Measurements from ENCODE around the gene CTU2. TPM values are rescaled to one million over a fixed set of nuclear protein-coding genes. Genes with fewer than 3 reads are reported as not detected.

CTU2 gene
- total RNA-seq, 1 experiment from 2014 or later: 39.4 TPM

- no peak for TF ChIP-seq CTCF (conservative IDR thresholded peaks at IDR 0.05; ENCODE audit: low read depth, low read length)
- no peak for TF ChIP-seq EZH2phosphoT487 (IDR thresholded peaks at IDR 0.05; ENCODE audit: borderline replicate concordance, low read length)
- no peak for TF ChIP-seq EZH2 (IDR thresholded peaks at IDR 0.05; ENCODE audit: low read length, unreplicated experiment)
- intact Hi-C loops (cut with micrococcal nuclease): no loop called here
- H3K9ac ChIP-seq (ENCODE audit: low read length): no peak overlapping the region
- H3K36me3 ChIP-seq (ENCODE audit: low read depth, low read length): peaks cover 4% of the 10 kb centered on the region; the same call in 1 of the 2 replicates
- H3K27ac ChIP-seq (ENCODE audit: low read length): no peak overlapping the region
- no peaks in the 10 kb centered on the region for H3K4me1 ChIP-seq (ENCODE audit: insufficient read depth, low read length)
- H2AFZ ChIP-seq (ENCODE audit: low read length): no peak overlapping the region
- no peaks in the 10 kb centered on the region for H4K20me1 ChIP-seq (ENCODE audit: low read length)
- no peaks in the 10 kb centered on the region for H3K9me3 ChIP-seq (ENCODE audit: low read length)
- H3K27me3 ChIP-seq (ENCODE audit: low read length): no peaks in the 10 kb centered on the region
- H3K4me3 ChIP-seq (ENCODE audit: low read length): no peak overlapping the region
- BruUV-seq (replicated peaks): no TSS peak
- ATAC-seq (no peak), DNase-seq (no peak)
- no peaks in the 10 kb centered on the region for H3K79me2 ChIP-seq (ENCODE audit: low read length)
- no peaks in the 10 kb centered on the region for H3F3A ChIP-seq (ENCODE audit: low read length, unreplicated experiment)
- H3K4me2 ChIP-seq (ENCODE audit: low read length): no peak overlapping the region
- H3K9me2 ChIP-seq (replicated peaks; ENCODE audit: low read length): no peaks in the 10 kb centered on the region
- POLR2A ChIA-PET (ENCODE audit: unreplicated experiment): no interaction called here
- CTCF ChIA-PET: no interaction called here
Observed at GRCh38 chr16:88725609-88726407, 19.5 kb downstream of the CTU2 start.

- no peaks in the 10 kb centered on the region for H3K27me3 ChIP-seq (ENCODE audit: low read length)
- H2AFZ ChIP-seq (ENCODE audit: low read length): no peak overlapping the region
- intact Hi-C loops (cut with micrococcal nuclease): no loop called here
- no peaks in the 10 kb centered on the region for H3K4me1 ChIP-seq (ENCODE audit: insufficient read depth, low read length)
- peaks cover 4% of the 10 kb centered on the region; the same call in 1 of the 2 replicates for H3K36me3 ChIP-seq (ENCODE audit: low read depth, low read length)
- H3K9ac ChIP-seq (ENCODE audit: low read length): no peak overlapping the region
- no peak overlapping the region for H3K4me3 ChIP-seq (ENCODE audit: low read length)
- H4K20me1 ChIP-seq (ENCODE audit: low read length): no peaks in the 10 kb centered on the region
- H3F3A ChIP-seq (ENCODE audit: low read length, unreplicated experiment): no peaks in the 10 kb centered on the region
- no peak for ATAC-seq
- DNase-seq: no peak
- TF ChIP-seq CTCF (conservative IDR thresholded peaks at IDR 0.05; ENCODE audit: low read depth, low read length) (no peak), EZH2phosphoT487 (IDR thresholded peaks at IDR 0.05; ENCODE audit: borderline replicate concordance, low read length) (no peak), EZH2 (IDR thresholded peaks at IDR 0.05; ENCODE audit: low read length, unreplicated experiment) (no peak)
- no peaks in the 10 kb centered on the region for H3K79me2 ChIP-seq (ENCODE audit: low read length)
- ChIA-PET CTCF (no interaction called here), POLR2A (ENCODE audit: unreplicated experiment) (no interaction called here)
- H3K9me2 ChIP-seq (replicated peaks; ENCODE audit: low read length): no peaks in the 10 kb centered on the region
- no peak overlapping the region for H3K4me2 ChIP-seq (ENCODE audit: low read length)
- BruUV-seq (replicated peaks): no TSS peak
- H3K9me3 ChIP-seq (ENCODE audit: low read length): no peaks in the 10 kb centered on the region
- no peak overlapping the region for H3K27ac ChIP-seq (ENCODE audit: low read length)
Observed at GRCh38 chr16:88726408-88726749, 20.1 kb downstream of the CTU2 start.

GRCh38 chr16:88726981-88727380, 20.7 kb downstream of the CTU2 start:
- no peak overlapping the region for H3K4me2 ChIP-seq (ENCODE audit: low read length)
- peaks cover 4% of the 10 kb centered on the region; the same call in 1 of the 2 replicates for H3K36me3 ChIP-seq (ENCODE audit: low read depth, low read length)
- no peak overlapping the region for H3K9ac ChIP-seq (ENCODE audit: low read length)
- no peak overlapping the region for H3K4me3 ChIP-seq (ENCODE audit: low read length)
- H3K27ac ChIP-seq (ENCODE audit: low read length): no peak overlapping the region
- H2AFZ ChIP-seq (ENCODE audit: low read length): no peak overlapping the region
- H3K4me1 ChIP-seq (ENCODE audit: insufficient read depth, low read length): no peaks in the 10 kb centered on the region
- TF ChIP-seq CTCF (conservative IDR thresholded peaks at IDR 0.05; ENCODE audit: low read depth, low read length): no peak
- ATAC-seq (no peak), DNase-seq (no peak)
- no TSS peak for BruUV-seq (replicated peaks)
- H3K9me2 ChIP-seq (replicated peaks; ENCODE audit: low read length): no peaks in the 10 kb centered on the region
- no peaks in the 10 kb centered on the region for H3K9me3 ChIP-seq (ENCODE audit: low read length)
- no peaks in the 10 kb centered on the region for H3K79me2 ChIP-seq (ENCODE audit: low read length)
- intact Hi-C loops (cut with micrococcal nuclease): no loop called here
- no peaks in the 10 kb centered on the region for H3K27me3 ChIP-seq (ENCODE audit: low read length)
- H4K20me1 ChIP-seq (ENCODE audit: low read length): no peaks in the 10 kb centered on the region
- POLR2A ChIA-PET (ENCODE audit: unreplicated experiment): no interaction called here
- CTCF ChIA-PET: no interaction called here
- H3F3A ChIP-seq (ENCODE audit: low read length, unreplicated experiment): no peaks in the 10 kb centered on the region
